GM18870 (cell line): ENCODE results near the gene NDUFS3.

Experiments
- ATAC-seq: cut with Tn5 transposase; IDR thresholded peaks from one replicate; pipeline ENCODE4 v1.9.1; 2021; ENCODE audit warnings: moderate library complexity; ENCODE audit not compliant: unreplicated experiment

Gene NDUFS3

DNA sequence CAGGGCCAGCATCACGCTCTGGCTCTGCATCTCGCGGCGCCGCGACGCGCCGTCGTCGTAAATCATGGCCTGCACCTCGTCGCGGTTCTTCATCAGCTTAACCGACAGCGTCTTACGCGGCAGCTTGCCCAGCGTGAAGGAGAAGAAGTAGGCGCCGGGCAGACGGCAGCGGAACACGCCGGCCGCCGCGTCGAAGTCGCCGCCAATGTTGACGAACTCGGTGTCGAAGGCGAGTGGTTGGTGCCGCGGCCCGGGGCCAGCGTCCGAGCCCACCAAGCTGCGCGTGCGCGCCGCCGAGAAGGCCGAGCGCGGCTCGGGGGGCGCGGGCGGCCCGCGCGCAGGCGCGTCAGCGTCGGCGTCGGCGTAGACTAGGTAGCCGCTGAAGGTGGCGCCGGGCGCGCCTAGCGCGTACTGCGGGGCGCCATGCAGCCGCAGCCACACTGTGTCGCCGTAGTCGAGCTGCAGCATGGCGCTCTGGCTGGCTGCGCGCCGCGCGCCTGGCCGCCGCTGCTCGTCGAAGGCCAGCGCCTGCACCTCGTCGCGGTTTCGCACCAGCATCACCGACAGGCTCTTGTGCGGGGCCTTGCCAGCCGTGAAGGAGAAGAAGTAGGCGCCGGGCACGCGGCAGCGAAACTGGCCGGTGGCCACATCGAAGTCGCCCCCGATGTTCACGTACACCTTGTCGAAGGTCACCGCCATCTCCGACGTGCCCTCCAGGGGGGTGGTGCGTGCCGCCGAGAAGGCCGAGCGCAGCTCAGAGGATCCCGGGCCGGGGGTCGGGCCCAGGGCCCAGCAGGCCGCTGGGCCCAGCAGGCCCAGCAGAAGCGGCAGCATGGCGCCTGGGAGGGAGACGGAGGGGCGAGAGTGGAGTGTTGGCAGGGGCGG, 11.3 kb downstream of the NDUFS3 start:
- no peak for ATAC-seq

DNA sequence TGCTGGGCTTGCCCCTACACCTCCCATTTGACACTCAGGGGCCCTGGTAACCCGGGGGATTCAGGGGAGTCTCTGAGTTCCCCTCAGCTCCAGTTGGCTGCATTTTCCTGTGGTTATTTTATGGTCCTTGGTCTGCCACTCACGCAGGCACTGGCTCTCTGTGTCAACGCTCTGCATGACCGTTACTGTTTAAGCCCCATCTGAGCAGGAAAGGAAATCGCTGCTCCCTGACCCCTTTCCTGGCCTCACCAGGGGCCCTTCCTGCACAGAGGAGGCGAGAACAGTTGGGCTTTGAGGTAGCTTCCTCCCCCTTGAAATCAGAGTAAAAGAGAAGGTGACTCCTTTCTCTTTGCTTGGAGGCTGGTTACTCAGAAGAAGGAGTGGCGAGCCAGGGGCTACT, 12.9 kb downstream of the NDUFS3 start:
- no peak for ATAC-seq

DNA sequence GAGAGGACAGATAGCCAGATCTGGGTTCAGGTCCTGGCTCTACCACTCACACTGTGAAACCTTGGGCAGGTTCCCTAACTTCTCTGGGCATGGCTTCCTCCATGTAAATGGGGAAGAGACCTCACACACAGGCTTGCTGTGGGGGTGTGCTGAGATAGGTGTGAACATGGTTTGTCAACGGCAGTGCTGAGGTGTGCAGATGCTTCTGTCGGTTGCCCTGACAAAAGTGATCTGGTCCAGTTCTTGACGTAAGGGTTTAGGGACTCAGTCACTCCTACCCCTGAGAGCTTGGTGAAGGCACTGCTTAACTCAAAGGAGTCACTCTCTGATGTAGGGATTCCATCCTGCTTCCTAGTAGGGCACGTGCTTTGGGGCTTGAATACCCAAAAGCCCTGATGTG, 13.4 kb downstream of the NDUFS3 start:
- no peak for ATAC-seq

DNA sequence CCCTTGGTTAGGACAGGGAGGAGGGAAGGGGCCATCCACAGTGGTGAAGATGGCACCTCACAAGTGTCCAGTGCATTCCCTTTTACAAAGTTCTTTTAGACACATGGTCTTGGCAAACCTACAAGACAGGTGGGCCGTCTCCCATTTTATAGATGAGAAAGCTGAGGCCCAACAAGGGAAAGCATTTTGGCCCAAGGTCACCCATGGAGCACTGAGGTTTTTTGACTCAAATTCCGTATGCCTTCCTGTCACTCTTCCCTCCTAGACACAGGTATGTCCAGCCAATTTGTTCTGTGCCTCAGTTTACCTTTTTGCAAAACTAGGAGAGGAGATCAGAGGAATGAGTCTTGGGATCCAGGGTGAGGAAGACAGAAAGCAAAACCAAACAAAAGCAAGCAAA, 14.1 kb downstream of the NDUFS3 start:
- no peak for ATAC-seq

DNA sequence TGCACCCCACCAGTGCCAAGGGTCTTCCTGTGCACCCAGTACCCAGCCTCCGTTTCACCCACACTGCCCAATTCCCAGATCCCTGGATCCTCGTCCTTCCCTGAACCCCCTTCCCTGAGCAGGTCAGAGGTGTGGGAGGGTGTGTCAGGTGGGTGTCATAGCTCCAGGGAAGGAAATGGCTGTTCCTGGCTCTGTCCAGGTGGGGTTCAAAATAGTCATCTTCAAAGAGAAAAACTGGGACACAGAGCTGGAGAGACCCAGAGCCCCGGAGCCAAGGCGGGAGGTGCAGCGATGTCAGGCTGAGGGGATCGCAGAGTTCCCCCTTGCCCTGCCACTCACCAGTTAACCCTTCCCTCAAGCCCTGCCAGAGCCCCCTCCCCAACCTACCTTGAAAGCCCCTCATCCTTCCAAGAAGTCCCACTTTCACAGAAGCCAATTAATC, 14.6 kb downstream of the NDUFS3 start:
- no peak for ATAC-seq

DNA sequence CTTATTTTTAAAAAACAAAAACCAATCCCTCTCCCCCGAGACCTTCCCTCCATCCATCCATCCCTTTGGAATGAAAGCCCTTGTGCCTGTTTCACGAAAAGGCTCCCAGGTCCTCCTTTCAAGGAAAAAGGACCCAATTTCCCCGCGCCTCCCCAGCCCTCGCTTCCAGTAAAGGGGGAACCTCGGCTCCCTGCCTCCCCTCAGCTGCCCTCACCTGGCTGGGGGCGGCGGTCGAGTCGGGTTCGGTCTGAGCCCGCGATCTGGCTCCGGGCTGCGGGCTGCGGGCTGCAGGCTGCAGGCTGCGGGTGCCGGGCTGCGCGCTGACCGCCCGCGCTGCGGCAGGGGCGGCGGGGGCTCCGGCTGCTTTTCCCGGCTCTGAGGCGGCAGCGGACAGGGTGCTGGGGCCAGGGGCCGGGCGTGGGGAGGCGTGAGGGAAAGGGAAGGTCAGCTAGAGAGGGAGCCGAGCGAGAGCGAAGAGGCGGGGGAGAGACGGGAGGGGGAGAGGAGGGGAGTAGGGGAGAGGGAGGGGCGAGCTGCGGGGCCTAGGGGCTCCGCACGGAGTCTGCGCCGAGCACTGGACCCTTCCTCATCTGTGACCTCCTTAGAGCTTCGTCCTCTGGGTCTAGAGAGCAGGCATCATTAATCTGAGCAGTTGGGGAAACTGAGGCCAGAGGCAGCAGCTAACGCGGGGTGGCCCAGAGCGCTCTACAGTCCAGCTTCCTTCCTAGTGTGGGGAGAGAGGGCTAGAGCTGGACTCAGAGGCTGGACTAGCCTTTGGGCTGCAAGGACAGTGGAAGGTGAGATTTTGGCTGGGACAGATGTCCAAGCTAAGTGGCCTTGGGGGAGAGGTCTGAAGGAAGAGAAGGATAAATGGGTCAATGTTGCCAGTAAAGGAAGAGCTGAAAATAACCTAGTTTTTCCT, 15.3 kb downstream of the NDUFS3 start, which contains the start of gene C1QTNF4:
Gene C1QTNF4 (minus strand): TSS at position 478 of the 922 bp plus-strand sequence. CDS start 3,601 bp downstream, outside the sequence.
- no peak for ATAC-seq

DNA sequence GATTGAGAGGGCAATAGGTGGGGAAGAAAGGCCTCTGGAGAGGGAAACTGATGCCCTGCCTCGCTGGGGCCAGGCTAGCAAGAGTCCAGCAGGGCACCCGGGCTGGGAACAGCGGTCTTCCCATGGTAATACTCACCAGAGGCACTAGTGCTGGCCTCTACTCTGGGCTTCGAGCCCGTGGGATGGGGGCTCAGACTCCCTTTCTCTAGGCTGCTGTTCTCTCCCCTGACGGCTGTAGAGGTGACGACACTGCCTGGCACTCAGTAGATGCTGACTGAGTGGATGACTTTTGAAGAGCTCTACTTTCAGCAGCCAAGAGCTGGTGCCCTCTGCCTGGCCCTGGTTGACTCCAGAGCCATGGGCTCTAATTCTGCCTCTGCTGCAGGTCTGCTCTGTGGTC, 16.2 kb downstream of the NDUFS3 start:
- ATAC-seq, result no peak

DNA sequence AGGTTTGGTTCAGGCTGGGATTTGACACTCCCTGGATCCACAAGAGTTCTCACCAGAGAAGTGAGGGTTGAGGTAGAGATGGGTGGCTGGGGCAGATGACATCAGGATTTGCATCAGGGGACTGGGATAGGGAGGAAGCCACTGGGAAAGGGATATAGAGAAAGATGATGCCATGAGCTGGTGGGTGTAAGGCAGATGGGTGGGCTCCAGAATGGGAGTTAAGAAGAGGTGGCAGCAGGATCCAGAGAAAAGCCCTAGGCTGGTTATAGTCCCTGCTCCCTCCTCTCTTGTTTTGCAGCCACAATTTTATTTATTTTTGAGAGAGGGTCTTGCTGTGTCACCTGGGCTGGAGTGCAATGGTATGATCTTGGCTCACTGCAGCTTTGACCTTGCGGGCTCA, 17.1 kb downstream of the NDUFS3 start:
- no peak for ATAC-seq

DNA sequence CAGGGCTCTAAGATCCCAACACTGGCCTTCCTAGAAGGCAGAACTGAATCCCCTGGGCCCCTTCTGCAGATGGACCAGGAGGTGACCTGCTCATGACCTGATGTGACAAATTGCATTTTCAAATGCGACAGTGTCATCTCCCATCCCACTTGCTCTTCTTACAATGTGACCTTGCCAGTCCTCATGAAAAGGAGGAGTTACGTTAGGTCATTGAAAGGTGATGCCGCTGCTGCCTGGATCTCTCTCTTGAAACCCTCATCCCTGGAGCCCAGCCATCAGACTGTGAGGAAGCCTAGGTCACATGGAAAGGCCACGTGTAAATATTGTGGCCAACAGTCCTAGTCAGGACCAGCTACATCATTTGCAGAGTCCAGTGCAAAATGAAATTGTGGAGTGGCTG, 21.0 kb downstream of the NDUFS3 start:
- ATAC-seq, result no peak

DNA sequence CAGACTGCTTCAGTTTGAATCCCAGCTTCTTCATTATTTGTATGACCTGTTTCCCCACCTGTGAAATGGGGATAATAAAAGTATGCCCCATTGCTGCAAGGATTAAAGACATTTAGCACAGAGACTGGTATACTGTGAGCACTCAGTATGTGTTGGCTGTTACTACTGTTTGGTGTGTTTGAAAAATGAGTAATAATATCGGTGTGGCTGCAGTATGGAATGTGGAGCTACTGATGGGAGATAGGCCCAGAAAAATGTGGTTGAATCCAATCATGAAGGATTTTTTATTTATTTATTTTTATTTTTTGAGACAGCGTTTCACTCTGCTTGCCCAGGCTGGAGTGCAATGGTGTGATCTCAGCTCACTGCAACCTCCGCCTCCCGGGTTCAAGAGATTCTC, 24.4 kb downstream of the NDUFS3 start:
- no peak for ATAC-seq

DNA sequence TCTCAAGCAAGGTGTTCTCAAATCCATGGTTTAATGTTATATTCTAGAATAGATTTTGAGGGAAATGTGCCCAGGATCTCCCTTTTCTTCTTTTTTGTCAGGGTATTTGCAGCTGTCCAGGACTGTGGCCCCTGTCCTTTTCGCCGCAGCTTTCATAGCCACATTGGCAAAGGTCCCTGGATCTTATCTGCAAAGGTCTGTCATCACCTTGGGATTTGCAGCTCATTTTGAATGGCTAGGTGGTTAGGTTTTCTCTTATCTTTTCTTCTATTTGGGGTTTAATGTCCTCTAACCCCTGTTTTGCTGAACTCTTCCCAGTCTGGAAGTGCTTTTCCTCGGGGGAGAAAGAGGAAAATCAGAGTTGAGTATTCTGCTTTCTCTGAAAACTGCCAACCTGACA, 27.0 kb downstream of the NDUFS3 start:
- no peak for ATAC-seq

DNA sequence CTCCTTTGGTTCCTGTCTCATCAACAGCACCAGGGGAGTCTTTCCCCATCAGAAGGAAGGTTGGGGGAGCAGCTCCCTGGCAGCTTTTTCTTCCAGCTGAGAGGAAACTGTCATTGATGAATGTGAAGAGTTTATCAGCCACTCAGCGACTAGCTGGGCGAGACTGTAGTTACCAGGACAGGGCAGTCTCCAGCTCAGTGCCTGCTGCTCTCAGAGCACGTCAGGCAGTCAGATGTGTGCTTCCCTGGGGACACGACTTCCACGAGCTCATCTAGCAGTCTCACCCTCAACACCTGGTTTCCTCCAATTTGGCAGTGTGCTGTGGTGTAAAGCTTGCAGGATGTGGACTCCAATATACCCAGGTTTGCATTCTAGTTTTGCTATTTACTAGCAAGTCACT, 27.9 kb downstream of the NDUFS3 start:
- no peak for ATAC-seq

DNA sequence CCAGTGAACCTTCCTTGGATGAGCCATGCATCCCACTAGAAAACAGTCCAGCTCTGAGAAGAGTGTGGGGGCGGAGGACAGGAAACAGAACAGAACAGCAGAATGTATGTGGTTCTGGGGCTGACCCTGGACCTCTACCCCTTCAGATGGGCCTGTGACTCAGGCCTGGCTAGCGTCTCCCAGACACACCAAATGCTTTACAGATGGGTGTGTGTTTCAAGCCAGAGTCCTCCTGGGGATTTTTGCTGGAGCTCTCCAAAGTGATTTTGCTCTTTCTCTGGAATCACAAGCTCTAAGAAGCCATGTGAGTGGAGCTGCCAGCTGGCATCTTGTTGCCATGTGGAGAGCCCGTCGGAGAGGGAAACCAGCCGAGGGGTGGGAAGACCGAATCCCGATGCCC, 28.5 kb downstream of the NDUFS3 start:
- no peak for ATAC-seq

DNA sequence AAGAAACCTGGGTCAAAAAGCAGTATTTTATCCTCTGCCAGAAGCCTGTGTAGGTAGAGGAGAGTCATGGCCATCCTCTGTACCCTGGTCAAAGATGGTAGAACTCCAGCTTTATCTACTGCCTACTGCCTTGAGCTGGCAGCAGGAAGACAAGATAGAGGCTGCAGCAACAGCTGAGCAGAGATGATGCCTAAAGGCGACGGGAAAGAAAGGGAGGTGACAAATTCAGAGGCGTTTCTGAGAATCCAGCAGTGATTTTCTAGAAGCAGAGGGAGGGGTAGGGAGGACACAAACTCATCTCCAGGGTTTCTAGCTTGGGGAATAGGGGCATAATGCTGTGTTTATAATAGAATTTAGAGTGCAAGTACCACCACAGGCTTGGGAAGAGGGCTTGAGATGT, 30.8 kb downstream of the NDUFS3 start:
- ATAC-seq, result no peak

DNA sequence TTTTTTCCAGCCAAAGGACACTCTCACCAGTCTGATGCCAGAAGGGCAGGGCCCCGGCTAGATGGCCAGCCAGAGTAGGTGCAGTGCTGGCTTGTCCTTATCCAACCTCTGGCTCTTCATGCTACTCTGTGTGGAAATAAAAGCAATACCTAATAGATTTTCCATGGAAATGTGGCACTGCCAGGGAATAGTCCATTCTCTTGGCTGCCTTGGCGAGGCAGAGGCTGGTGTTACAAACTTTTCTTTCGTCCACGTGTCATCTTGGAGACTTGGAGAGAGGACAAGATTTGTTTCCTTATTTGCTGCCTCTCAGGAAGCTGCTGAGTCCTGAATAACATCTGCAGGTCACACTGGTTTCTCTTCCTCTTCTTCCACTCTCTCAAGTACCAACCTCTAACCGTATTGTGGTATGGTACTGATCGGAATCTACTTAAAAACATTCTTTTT, 32.5 kb downstream of the NDUFS3 start:
- peak; percentile 94 for ATAC-seq

DNA sequence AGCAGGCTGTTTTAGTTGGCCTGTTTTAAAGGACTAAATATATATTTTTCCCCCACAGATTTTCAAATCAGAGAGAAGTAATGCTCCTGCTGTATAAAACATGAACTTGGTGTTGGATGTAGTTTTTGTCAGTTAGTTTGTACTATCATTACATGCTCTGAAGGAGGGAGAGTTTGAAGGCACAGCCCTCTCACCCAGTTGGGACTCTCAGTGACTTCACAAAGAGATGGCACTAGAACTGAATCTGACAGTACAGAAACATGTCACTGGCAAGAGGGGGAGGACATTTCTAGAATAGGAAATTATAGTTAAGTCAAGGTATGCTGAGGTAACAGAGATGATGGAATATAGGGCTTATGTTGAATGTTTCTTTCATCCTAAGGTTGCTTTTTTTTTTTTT, 36.4 kb downstream of the NDUFS3 start:
- no peak for ATAC-seq

DNA sequence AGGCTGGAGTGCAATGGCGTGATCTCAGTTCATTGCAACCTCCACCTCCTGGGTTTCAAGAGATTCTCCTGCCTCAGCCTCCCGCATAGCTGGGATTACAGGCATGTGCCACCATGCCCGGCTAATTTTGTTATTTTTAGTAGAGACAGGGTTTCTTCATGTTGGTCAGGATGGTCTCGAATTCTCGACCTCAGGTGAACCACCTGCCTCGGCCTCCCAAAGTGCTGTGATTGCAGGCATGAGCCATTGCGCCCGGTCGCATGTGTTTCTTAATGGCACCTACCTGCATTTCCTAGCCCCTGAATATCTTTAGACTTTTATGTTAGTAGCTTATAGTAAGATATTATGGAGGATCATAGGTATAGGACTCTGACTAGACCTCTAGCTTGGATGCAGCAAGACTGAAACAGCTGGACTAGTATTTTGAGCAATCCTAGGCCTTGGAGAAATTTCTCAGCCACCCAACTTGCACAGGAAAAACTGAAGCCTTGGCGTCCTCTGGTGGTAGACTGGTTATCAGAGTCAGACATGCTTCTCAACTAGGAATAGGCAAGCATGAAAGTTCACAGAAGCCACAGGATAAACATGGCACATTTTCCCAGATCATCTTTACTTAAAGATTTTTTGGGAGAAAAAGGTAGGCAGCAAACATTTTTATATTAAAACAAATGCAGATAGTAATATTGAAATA, 38.0 kb downstream of the NDUFS3 start:
- no peak for ATAC-seq

DNA sequence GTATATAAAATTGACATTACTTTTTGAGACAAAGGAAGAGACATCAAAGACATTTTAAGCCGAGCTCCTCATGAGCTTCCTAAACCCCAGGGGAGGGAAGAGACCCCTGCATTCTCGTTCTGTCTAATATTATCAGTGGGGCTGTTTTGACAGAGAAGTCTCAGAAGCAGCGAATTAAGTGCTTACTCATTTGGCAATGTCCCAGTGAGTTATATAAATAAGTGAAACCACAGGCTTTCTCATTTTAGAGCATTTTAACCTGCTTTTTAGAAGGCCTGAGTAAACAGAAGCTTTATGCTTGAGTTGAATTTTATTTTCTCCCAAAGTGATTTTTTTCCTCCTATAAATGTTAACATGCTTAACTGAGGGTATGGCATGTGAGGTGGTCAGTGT, 38.5 kb downstream of the NDUFS3 start:
- no peak for ATAC-seq

DNA sequence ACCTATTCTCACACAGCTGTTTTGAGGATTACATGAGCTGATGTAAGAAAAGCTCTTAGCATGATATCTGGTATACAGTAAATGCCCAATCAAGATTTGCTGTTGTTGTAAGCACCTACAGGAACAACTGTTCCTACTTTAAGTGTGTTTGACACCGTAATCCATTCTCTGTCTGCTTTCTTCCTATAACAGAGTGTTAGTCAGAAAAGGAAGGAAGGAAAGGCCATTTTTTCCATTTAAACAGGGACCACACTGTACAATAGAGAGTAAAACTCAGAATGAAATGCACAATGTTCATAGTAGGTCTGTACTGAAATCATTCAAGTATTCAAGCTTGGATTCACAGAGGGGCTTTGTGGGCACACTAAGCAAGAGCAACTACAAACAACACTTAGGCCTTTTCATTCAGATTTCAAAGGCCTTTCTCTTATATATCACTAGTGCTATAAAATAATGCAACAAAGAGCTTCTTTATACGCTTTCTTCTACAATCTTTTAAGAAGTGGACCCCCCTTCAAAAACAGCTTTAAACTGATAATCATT, 42.0 kb downstream of the NDUFS3 start:
- ATAC-seq, result no peak

DNA sequence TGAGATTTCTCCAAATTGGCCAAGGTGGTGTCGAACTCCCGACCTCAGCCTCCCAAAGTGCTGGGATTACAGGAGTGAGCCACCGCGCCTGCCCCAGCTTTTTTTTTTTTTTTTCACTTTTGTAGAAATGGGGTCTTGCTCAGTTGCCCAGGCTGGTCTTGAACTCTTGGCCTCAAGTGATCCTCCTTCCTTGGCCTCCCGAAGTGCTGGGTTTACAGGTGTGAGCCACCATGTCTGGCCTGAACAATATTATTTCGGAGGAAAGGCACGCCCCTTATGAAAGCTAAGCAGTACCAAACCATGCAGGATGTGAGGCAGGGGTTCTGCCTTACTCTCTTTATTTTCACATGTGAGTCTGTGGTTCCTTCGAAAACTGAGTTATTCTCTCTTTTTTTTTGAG, 47.4 kb downstream of the NDUFS3 start:
- ATAC-seq, result no peak

DNA sequence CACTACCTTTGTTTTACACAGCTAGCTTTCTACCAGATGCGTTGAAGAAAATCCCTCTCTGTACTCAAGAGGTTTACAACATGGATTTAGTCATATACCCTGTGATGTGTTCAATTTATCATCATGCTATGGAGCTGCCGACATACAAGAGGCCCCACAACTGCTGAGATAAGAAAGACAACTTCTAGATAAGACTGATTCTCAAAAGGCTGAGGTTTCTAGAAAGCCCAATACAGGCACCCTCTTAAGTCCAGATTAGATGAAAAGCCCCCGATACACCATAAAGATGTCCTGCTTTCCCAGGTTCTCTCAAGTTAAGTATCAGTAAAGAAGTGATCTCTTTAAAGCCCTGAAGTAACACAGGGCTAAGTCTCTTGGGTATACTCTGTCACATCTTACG, 49.2 kb downstream of the NDUFS3 start:
- no peak for ATAC-seq
